SK-N-MC (cell line): ENCODE results near the gene TRIM44.

Experiments
- EZH2 ChIP-seq: fragments of 200-600 bp; sonication (generic); IDR thresholded peaks from one replicate; pipeline ENCODE4 v1.6.1; 2017; ENCODE audit warnings: antibody characterized with exemption
- POLR2AphosphoS5 ChIP-seq: IDR thresholded peaks from 2 replicates; pipeline ENCODE4 v1.6.1; 2012; ENCODE audit warnings: mild to moderate bottlenecking, low read depth, low read length, borderline replicate concordance

DNA sequence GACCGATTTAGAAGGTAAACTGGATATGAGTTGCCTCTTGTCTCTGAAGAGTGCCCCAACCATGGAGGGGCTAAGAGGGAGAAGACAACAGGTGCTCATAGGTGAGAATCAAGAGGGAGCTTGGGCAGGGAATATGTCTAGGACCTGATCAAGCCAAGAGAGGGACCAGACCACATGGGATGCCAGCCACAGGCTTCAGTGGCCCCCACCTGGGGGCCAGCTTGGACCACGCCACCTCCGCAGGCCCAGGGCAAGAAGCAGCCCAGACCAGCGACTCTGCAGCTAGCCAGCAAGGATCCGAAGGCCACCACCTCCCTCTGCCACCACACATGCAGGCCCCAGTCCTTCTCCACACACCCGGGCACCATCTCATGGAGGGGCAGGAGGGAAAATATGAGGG, 188.8 kb downstream of the TRIM44 start:
- TF ChIP-seq EZH2 (no peak), POLR2AphosphoS5 (no peak)
